Measurements from ENCODE around the gene PLCL1.

The PLCL1 gene

DNA sequence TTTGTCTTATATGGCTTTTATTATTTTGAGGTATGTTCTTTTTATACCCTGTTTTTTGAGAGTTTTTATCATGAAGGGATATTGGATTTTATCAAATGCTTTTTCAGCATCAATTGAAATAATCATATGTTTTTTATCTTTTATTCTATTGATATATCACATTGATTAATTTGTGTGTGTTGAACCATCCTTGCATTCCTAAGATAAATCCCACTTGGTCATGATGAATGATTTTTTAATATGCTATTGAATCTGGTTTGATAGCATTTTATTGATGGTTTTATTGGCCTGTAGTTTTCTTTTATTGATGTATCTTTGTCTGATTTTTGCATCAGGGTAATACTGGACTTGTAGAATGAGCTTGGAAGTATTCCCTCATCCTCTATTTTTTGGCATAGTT lies 160.3 kb downstream of the PLCL1 start:
- no peak for DNase-seq

- no peak for DNase-seq
Observed at GRCh38 chr2:197965756-197966155, 161.4 kb downstream of the PLCL1 start.

GRCh38 chr2:197969391-197969893 lies 165.0 kb downstream of the PLCL1 start:
- DNase-seq: no peak

- DNase-seq: no peak
Observed at GRCh38 chr2:197972061-197972460, 167.7 kb downstream of the PLCL1 start.

- DNase-seq: no peak
Observed at GRCh38 chr2:197972587-197972986, 168.2 kb downstream of the PLCL1 start.

DNA sequence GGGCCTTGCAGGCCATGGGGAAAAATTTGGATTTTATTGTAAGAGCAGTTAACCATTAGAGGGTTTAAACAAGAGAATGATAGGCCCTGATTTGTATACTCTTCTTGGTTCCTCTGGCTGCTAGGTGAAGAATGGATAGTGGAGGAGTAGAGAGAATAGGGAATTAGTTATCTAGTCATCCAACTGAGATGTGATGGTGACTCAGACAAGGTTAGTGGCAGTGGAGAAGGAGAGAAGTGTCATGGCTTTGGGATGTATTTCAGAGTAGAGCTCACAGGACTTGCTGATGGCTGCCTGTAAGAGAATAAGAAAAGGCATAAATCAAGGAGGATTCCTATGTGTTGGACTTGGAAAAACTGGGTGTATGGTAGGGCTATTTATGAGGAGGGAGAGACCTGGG lies 169.4 kb downstream of the PLCL1 start:
- DNase-seq: no peak

- DNase-seq: no peak
Observed at GRCh38 chr2:197975931-197976519, 171.6 kb downstream of the PLCL1 start.

GRCh38 chr2:197978971-197979370 lies 174.6 kb downstream of the PLCL1 start:
- DNase-seq: no peak

DNA sequence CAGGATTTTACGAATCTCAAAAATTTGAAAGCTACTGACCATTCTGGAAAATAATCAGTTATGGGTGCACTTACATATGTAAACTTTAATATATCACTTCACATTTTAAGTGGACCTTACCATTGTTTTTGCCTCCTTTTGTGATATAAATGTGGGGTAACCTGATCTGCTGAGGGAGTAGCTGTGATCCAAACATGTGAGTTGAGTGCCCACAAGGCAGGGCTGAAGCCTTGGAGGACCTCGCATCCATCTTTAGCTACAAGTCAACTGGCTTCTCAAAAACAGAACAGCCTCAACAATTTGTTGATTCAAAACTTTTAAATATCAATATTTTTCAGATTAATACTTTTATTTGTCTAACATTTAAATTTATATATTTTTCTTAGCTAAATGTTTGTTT lies 178.2 kb downstream of the PLCL1 start:
- DNase-seq: no peak

DNA sequence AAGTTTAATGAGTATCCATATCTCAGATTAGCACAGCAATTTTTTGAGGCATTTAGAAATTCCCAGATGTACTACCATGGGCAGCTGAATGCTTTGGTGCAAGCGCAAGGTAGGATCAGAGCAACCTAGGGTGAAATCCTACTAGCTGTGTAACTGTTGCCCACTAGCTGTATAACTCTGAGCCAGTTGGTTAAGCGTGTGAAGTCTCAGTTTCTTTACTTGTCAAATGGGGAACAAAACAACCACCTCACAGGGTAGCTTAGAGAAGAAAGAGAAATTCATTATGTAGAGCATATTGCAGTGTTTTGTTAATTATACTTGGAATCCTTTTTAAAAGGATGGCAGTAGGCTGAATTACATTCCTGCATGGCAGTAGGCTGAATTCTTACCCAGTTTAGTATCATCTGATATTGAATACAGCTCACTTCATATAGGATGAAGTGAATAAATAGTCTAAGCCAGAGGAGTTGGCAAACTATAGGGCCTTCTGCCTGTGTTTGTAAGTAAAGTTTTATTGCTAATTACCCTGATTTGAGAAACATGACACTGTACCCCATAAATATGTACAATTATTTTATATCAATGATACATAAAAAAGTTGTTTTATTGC lies 180.7 kb downstream of the PLCL1 start:
- DNase-seq: no peak

- DNase-seq: no peak
Observed at GRCh38 chr2:197986977-197987376, 182.6 kb downstream of the PLCL1 start.

GRCh38 chr2:197990356-197990755 lies 186.0 kb downstream of the PLCL1 start:
- no peak for DNase-seq

- DNase-seq: no peak
Observed at GRCh38 chr2:197992482-197993133, 188.2 kb downstream of the PLCL1 start.

DNA sequence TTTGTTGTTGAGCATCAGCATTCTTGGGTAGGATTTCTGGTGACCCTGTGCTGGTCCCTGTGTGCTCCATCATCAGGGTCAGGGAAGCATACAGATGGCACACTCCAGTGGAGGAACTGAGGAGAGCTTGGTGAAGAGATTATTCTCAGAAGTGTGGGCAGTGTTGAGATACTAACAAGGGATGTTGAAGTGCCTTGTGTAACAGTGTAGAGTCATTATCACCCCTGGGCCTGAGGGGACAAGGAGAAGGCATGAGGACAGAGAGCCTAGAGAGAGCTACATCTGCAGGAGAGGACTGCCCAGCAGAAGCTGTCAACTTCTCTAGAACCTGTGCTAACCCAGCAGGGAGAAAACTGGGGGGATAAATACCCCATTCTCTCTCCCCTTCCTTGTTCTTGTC lies 189.0 kb downstream of the PLCL1 start:
- no peak for DNase-seq

GRCh38 chr2:197993830-197994229 lies 189.4 kb downstream of the PLCL1 start:
- DNase-seq: no peak

GRCh38 chr2:197994751-197995150 lies 190.4 kb downstream of the PLCL1 start:
- DNase-seq: no peak

DNA sequence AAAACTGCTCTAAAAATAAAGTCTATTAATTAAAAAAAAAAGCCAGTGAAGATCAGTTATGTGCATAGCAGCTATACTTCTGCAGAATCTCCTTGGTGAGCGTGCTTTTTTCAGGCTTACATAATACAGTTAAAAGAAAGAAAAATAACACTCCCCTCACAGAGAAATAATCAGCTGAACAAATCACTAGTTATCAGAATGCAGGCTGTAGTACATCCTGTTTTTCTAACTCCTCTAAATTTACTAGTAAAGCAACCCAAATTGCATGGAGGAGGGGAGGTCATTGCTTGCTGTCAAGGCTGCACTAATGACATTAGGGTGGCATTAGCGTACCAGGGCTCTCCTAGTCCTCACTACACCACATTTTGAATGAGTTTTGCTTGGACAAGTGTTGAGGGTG lies 192.2 kb downstream of the PLCL1 start:
- no peak for DNase-seq

DNA sequence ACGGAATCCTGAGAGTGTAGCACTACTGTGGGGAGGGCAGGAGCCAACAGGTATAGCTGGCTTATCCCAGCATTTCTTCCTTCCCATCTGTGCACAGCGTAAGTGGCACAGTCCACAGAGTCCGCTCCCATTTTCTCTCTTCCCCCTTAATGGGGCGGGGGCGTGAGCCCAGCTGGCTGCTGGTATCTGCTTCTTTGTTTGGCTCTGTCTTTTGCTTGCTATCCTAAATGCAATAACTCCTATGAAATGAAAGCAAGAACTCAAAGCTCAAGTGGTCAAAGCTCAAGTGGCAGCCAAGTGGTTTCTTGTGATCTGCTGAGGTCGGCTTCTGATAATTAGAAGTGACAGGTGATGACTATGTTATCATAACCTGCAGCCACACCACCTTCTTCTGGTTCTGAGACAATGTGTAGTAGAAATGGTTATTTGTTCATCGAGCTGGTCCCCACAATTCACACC lies 192.7 kb downstream of the PLCL1 start:
- DNase-seq: no peak

DNA sequence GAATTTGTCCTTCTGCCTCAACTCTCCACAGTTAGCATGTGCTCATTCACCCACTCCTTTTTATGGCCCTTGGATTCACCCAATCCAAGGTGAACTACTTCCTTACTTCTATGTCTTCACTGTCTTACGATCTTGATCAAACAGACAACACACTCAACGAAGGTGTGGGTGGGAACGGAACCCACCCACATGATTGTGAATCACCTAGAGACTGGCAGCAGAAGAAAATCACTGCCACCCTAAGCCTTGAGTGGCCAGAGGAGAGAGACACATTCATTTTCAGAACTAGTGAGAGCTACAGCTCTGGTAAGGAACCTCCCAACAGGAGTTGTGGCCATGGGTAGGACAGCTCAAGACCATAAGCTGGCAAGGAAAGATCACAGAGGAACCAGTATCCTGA lies 194.3 kb downstream of the PLCL1 start:
- no peak for DNase-seq

- no peak for DNase-seq
Observed at GRCh38 chr2:198000417-198000816, 196.0 kb downstream of the PLCL1 start.

DNA sequence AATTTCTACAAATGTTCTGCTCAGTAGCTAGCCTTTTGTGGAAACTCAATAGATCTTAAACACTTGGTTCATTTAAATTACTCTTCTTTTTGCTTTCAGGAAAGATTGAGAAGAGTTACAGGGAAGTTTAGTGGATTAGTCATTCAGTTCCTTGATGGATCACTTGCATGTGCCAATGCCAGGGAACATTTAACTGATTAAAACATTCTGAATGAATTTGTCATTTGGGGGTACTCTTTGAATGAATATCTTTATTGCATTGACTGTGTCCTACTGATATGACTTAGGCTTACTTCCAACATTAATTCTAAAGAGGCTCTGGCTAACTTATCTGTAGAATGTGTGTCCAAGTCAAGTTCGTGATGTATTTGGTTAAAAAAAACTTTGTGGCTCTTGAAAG lies 199.8 kb downstream of the PLCL1 start:
- DNase-seq: no peak

DNA sequence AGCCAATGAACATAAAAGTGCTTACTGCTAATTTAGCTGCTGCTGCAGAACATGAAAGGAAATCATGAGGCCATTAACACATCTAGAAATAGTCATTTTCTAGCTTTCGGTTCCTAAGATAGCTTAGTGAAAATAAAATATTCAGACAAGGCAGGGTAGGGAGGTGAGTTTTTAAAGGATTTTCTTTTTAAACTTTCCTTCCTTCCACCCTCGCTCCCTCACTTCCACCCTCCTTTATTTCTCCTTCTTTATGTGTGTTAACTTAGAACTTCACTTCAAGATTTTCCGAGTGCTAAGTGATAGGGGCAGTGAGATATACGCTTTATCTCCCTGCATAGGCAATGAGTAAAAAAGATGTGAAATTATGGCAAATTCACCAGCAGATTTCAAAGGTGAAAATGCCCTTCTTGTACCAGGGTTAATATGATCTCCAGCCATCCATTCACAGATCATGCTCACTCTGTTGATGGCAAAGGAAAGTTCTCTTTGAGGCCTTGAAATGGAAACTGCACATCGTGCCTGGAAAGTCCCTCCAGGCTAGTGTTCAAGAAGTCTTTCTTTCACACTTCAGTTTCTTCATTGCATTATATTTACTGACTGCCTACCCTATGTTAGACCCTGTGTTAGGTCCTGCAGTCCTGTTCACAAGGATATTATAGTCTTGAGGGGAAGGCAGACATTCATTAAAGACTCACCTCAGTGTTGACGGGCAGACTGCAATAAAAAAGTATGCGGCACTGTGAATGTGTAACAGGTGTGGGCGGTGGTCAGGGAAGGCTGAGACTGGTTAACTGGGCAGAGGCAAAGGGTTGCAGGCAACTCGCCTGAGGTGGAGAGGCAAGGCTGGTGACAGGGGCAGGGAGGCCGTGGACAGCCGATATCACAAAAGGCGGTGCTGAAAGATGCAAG lies 200.8 kb downstream of the PLCL1 start:
- no peak for DNase-seq

GRCh38 chr2:198006733-198007132 lies 202.3 kb downstream of the PLCL1 start:
- no peak for DNase-seq

All from NCI-H446 treated with DMSO at 0.1 percent for 48 hours (cell line).